Esophagus squamous epithelium (tissue), 5 donors: Measurements from ENCODE around the gene CAVIN2. TPM values are rescaled to one million over a fixed set of nuclear protein-coding genes. Genes with fewer than 3 reads are reported as not detected.

Source experiments
- DNase-seq: peaks from one replicate; lab custom pipeline; 2025; lab: John Stamatoyannopoulos, UW
- H3K27ac ChIP-seq, 4 donors: fragments of 200-600 bp; sonication (generic); one replicate each; pipeline ENCODE4 v1.5.1; 2016 to 2019; ENCODE audit warnings: mild to moderate bottlenecking in 1 of 4
- H3K27me3 ChIP-seq, 4 donors: fragments of 200-600 bp; sonication (generic); 1 replicate in 3 of 4; 2 replicates in 1 of 4; pipeline versions ENCODE4 v1.5.1 to v1.6.0; 2017 to 2021; ENCODE audit warnings: antibody characterized with exemption in 1 of 4
- H3K36me3 ChIP-seq, 3 donors: fragments of 200-600 bp; sonication (generic); one replicate each; pipeline ENCODE4 v1.5.1; 2016 to 2019
- H3K4me1 ChIP-seq, 3 donors: fragments of 200-600 bp; sonication (generic); one replicate each; pipeline ENCODE4 v1.5.1; 2017 to 2019
- H3K4me3 ChIP-seq, 4 donors: fragments of 200-600 bp; sonication (generic); 1 replicate in 3 of 4; 2 replicates in 1 of 4; pipeline ENCODE4 v1.5.1; 2016 to 2019; ENCODE audit warnings: mild to moderate bottlenecking in 2 of 4, moderate library complexity in 1 of 4
- H3K9me3 ChIP-seq, 3 donors: fragments of 200-600 bp; sonication (generic); one replicate each; pipeline ENCODE4 v1.5.1; 2016 to 2019
- CTCF ChIP-seq, 6 experiments: fragments of 450-650 bp in 4 of 6; fragments of 200-600 bp in 2 of 6; sonication (generic) in 2 of 6; IDR thresholded peaks; one replicate each; pipeline ENCODE4 v1.5.1; 2016 to 2019; ENCODE audit warnings: antibody characterized with exemption in 6 of 6, mild to moderate bottlenecking in 4 of 6, moderate library complexity in 4 of 6
- POLR2A ChIP-seq, 4 donors: fragments of 450-650 bp; IDR thresholded peaks; one replicate each; pipeline ENCODE4 v1.6.1; 2017; ENCODE audit warnings: antibody characterized with exemption in 4 of 4, mild to moderate bottlenecking in 4 of 4, moderate library complexity in 3 of 4
- WGBS, 2 donors: methylation state at CpG; one replicate each; pipeline ENCODE4 v1.1.5; 2018; 5-methylcytosine and 5-hydroxymethylcytosine counted together
- intact Hi-C: fragments of 100-400 bp; cut with DNase I; formaldehyde crosslinking; loops from one replicate; pipeline ENCODE4 v1.15.0; 2022
- total RNA-seq, 4 donors: library from RNA; depleted of rRNA; stranded (reverse); fragments of >200 nt; gene quantifications; one replicate each; pipeline ENCODE4 v1.1.0, GENCODE V29; 2016
- donor health status: DM: yes; HTN: yes; CAD: no.

CAVIN2 gene
- total RNA-seq, 4 donors from 2014 or later = 12.4 to 50.7 (median 16.6) TPM

GRCh38 chr2:191870744-191871143 lies 23.9 kb upstream of the CAVIN2 start:
- DNase-seq = no peak
- no peaks in the 10 kb centered on the region for H3K36me3 ChIP-seq
- no peaks in the 10 kb centered on the region for H3K9me3 ChIP-seq
- peaks cover 17 to 41% (median 23%) of the 10 kb centered on the region in 3 donors for H3K4me1 ChIP-seq
- intact Hi-C loops = no loop called here
- no peak overlapping the region for H3K27ac ChIP-seq
- no peak overlapping the region for H3K4me3 ChIP-seq
- H3K27me3 ChIP-seq = no peaks in the 10 kb centered on the region
- TF ChIP-seq POLR2A (IDR thresholded peaks at IDR 0.05) (no peak), CTCF (IDR thresholded peaks at IDR 0.05) (peak in 1 of 6 experiments; percentile 28)

- intact Hi-C loops = no loop called here
- Histone ChIP-seq H3K9me3 (no peaks in the 10 kb centered on the region), H3K4me3 (no peak overlapping the region), H3K36me3 (no peaks in the 10 kb centered on the region), H3K27me3 (no peaks in the 10 kb centered on the region), H3K4me1 (peaks cover 17 to 51% (median 31%) of the 10 kb centered on the region in 3 donors), H3K27ac (peak overlapping the region in 1 of 4 donors; percentile 16)
- WGBS, 2 donors = 51 to 63% methylated on average over 4 of the region's 4 CpGs
- DNase-seq = no peak
- TF ChIP-seq POLR2A (IDR thresholded peaks at IDR 0.05) = no peak
Observed at GRCh38 chr2:191869781-191870180, 22.9 kb upstream of the CAVIN2 start.

GRCh38 chr2:191869178-191869577 lies 22.3 kb upstream of the CAVIN2 start:
- 78 to 85% methylated on average over 6 of the region's 6 CpGs for WGBS, 2 donors
- intact Hi-C loops = no loop called here
- Histone ChIP-seq H3K27ac (peak overlapping the region in 1 of 4 donors; percentile 83), H3K9me3 (no peaks in the 10 kb centered on the region), H3K36me3 (no peaks in the 10 kb centered on the region), H3K27me3 (no peaks in the 10 kb centered on the region), H3K4me1 (peaks cover 17 to 57% (median 37%) of the 10 kb centered on the region in 3 donors), H3K4me3 (no peak overlapping the region)
- TF ChIP-seq CTCF (IDR thresholded peaks at IDR 0.05) (peak in 1 of 6 experiments; percentile 35), POLR2A (IDR thresholded peaks at IDR 0.05) (no peak)
- no peak for DNase-seq

GRCh38 chr2:191867507-191867847 lies 20.6 kb upstream of the CAVIN2 start:
- TF ChIP-seq CTCF (IDR thresholded peaks at IDR 0.05) (no peak), POLR2A (IDR thresholded peaks at IDR 0.05) (no peak)
- no peak for DNase-seq

GRCh38 chr2:191866675-191867506 lies 20.0 kb upstream of the CAVIN2 start:
- Histone ChIP-seq H3K27me3 (no peaks in the 10 kb centered on the region), H3K9me3 (no peaks in the 10 kb centered on the region), H3K4me3 (no peak overlapping the region), H3K4me1 (peaks cover 17 to 72% (median 42%) of the 10 kb centered on the region in 3 donors), H3K36me3 (no peaks in the 10 kb centered on the region), H3K27ac (peak overlapping the region; percentile 77 to 85 (median 80))
- 4 to 14% methylated on average over 7 of the region's 7 CpGs for WGBS, 2 donors
- intact Hi-C loops = no loop called here
- DNase-seq = no peak
- no peak for TF ChIP-seq POLR2A (IDR thresholded peaks at IDR 0.05)
- TF ChIP-seq CTCF (IDR thresholded peaks at IDR 0.05) = no peak

More at GRCh38 chr2:191867507-191867847, 20.6 kb upstream of the CAVIN2 start:
- Histone ChIP-seq H3K36me3 (no peaks in the 10 kb centered on the region), H3K27me3 (no peaks in the 10 kb centered on the region), H3K4me3 (no peak overlapping the region), H3K9me3 (no peaks in the 10 kb centered on the region), H3K4me1 (peaks cover 17 to 72% (median 42%) of the 10 kb centered on the region in 3 donors), H3K27ac (peak overlapping the region; percentile 77 to 85 (median 80))
- intact Hi-C loops = no loop called here
- WGBS, 2 donors = 21 to 35% methylated on average over 1 of the region's 1 CpG
